Erythroblast (primary cell): ENCODE measurements around the gene TMEM63A.
"Not testable (repeated sequence)": the region's sequence is repeated elsewhere in the genome, so short reads cannot be mapped to it uniquely, and the experiment has no call there.

Experiments used
- DNase-seq, 2 experiments: peaks; one replicate each; lab custom pipeline; 2025; lab: John Stamatoyannopoulos, UW
- GATA1 ChIP-seq: IDR thresholded peaks from 2 replicates; pipeline ENCODE4 v1.6.1; 2011; ENCODE audit warnings: low read depth, mild to moderate bottlenecking, control low read depth, low read length, moderate library complexity
- POLR2A ChIP-seq: IDR thresholded peaks from 2 replicates; pipeline ENCODE4 v1.6.1; 2011; ENCODE audit warnings: mild to moderate bottlenecking, low read length

Gene TMEM63A

DNA sequence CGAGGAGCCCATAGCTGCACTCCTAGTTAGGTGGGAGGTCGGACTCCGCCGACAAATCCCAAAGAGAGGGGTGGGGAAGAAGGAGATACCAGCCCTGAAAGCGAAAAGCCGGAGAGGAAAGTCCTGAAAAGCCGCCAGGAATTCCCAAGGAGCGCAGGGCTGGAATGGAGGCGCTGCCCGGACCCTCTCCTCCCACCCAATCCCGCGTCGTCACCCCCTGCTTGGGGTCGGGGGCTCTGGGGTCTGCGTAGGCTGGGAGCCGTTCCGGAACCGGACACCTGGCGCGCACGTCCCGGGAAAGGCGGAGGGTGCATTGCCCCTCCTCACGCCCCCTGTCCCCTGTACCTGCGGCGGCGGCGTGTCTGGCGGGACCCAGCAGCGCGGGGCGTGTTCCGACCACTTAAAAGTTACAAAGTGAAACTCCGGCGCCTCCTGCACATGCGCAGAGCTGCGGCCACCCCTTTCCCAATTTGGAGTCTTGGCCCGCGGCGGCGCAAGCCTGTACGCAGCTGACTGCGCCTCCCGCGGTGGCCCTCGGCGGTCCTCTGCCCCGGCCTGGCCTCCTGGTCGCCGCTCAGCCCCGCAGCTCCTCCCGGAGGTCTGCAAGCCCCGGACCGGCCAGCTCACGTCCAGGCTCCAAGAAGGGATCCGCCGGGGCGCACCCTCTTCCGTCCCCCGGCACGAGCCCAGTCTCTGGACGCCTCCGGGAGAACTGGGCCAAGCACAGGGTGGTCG, at the start of gene TMEM63A:
TMEM63A (minus strand) TSS at position 422 of the 735 bp plus-strand sequence. CDS start 4,800 bp downstream, outside the sequence.
- peak; percentile 92 to 95 for DNase-seq
- TF ChIP-seq GATA1: no peak
- TF ChIP-seq POLR2A: peak; percentile 62

DNA sequence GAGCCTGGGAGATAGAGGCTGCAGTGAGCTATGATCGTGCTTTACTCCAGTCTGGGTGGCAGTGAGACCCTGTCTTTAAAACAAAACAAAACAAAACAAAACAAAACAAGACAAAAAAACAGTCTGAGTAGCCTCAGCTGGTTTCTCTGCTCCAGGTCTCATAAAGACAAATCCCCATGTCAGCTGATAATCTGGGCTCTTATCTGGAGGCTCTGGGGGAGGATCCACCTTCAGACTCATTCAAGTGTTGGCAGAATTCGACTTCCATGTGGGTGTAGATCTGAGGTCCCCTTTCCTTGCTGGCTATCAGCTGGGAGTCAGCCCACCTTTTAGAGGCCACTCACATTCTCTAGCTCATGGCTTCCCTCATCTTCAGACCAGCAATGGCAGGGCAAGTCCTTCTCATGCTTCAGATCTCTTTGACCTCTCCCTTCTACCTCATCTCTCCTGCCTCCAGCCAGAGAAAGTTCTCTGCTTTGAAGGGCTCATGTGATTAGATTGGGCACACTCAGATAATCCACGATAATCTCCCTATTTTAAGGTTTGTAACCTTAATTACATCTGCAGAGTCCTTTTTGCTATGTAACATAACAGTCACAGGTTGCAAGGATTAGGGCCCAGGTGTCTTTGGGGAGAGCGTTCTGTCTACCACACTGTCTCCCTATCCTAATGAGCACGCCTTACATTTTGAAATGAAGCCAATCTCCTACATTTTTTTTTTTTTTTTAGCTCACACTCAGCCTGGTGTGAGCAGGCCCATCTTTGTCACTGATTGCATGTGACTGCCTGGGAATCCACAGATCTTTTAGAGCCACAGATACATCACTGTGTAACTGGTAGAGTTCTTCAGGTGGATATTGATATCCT, 49.3 kb upstream of the TMEM63A start:
- no peak for TF ChIP-seq GATA1
- TF ChIP-seq POLR2A: no peak
- peak; percentile 75 to 85 for DNase-seq

DNA sequence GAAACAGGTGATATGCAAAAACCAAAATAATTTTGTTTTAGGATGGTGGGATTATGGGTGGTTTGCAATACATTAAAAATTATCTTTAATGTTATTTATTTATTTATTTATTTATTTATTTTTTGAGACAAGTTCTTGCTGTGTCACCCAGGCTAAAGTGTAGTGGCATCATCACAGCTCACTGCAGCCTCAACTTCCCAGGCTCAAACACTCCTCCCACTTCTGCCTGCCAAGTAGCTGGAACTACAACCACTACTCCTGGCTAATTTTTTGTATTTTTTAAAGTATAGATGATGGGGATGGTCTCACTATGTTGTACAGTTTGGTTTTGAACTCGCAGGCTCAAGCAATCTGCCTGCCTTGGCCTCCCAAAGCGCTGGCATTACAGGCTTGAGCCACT, 48.4 kb upstream of the TMEM63A start:
- DNase-seq: peak; percentile 33 to 52
- TF ChIP-seq GATA1 (no peak), POLR2A (no peak)

DNA sequence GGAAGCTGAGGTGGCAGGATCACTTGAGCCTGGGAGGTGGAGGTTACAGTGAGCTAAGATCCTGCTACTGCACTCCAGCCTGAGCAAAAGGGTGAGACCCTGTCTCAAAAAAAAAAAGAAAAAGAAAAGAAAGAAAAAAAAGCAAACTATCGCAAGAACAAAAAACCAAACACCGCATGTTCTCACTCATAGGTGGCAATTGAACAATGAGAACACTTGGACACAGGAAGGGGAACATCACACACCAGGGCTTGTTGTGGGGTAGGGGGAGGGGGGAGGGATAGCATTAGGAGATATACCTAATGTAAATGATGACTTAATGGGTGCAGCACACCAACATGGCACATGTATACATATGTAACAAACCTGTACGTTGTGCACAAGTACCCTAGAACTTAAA, 47.3 kb upstream of the TMEM63A start:
- DNase-seq: not testable (repeated sequence)

DNA sequence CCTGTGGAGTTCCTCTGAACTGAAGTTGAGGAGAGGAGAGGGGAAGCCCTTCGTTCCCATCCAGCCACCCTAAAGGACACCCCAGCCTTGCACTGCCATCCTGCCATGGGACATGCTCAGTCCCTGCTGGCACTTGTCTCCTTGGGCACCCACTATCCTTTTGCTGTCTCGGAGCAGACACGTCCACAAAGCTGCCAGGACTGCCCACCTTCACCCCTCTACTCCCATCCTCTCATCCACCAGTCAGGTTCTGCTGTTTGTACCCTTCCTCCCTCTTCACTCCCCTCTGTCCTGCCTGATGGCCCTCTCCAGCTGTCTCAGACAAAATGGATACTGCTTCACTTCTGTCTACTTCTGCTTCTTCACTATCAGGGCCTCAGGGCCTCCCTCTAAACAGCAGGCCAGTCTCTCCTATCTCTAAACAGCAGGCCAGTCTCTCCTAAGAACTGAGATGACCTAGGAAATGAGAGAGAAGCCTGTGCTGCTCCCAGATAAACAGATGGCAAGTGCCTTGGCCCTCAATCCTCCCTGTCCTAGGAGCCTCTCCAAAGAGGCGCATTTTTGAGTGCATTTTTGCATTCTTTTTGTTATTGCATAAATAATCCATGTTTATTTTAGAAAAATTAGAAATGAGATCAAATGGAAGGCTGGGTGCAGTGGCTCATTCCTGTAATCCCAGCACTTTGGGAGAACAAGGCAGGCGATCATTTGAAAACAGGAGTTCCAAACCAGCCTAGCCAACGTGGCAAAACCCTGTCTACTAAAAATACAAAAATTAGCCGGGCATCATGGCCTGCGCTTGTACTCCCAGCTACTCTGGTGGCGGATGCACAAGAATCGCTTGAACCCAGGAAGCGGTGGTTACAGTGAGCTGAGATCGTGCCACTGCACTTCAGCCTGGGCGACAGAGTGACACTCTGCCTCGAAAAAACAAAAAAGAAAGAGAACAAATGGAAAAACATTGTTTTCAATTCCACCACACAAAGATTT, 46.3 kb upstream of the TMEM63A start:
- peak; percentile 95 to 99 for DNase-seq
- TF ChIP-seq POLR2A (peak; percentile 82), GATA1 (peak; percentile 89)

DNA sequence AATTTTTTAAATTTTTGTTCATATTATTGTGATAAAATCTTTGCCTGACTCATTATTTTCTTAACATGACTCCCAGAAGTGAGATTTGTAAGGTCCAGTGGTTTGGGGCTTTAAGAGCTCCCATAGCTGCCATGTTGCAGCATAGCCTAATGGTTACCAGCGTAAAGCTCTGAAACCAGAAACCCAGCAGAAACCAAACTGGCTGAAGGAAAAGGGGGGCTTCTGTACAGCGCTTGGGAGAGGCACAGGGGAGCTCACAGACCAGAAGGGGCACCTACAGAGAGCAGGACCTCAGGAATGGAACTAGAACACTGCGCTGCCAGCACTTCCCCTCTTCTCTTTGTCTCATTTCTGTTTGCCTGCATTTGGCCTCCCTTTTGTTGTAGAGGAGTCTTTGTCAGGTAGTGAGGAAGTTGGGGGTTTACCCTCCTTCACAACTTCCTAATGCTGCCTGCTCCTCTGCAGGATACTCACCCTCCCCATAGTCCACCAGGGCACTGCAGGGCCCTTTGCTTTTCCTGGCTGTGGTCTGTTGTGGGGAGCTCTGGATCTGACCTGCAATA, 44.5 kb upstream of the TMEM63A start:
- DNase-seq: peak; percentile 45 to 46
- TF ChIP-seq GATA1: no peak
- no peak for TF ChIP-seq POLR2A

DNA sequence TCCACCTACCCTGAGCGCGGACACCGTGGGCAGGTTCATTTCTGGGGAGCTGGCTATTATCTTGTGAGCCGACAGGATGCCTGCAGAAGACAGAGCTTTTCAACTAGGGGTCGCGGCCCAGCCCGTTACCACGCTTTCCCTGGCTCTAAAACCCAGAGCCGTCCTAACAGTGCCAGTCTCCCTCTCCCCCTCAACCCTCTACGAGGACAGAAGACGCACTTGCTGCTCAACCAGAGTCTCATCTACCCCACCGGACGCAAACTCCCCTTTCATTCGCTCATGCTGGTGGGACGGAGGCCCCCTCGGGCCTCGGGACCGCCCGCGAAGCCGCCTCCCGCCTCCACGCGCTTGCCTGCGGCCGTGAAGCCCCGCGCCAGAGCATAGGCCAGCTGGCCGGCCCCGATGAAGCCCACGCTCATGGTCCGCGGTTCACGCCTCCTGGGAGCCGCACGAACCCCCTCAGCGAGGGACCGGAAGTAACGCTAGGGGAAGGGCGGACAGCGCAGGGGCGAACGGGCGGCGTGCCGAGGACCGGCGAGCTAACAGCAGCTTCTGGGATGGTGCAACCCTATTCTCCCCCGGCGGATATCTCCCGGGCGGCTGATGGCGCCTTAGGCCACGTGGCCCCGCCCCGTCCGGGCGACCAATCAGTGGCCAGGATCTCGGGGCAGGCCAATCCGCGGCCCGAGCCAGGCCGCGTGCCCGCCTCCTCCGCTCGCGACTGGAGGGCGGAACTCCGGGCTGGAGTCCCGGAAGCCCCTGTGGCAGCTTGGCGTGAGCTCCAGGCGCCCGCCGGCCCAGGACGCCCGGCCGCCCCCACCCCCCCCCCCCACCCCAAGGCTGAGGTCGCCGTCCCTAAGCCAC, 41.7 kb upstream of the TMEM63A start, which contains the start of gene PYCR2:
PYCR2 (minus strand) TSS at position 559 of the 864 bp plus-strand sequence; CDS start at position 419, 140 bp downstream.
- TF ChIP-seq POLR2A (peak; percentile 97), GATA1 (no peak)
- DNase-seq: peak; percentile 98 to 99

DNA sequence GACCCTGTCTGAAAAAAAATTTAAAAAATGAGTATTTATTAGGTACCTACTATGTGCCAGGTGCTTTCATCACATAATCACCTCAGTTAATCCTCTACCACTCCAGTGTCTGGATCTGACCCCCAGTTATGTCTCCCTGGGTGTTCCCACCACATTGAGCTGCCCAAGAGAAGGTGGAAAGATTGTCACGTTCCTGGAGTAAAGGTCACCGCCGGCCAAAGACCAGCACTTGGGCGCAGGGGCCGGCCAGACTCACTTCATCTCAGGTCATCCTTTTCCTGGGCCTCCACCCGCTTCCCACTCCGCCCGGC, 41.2 kb upstream of the TMEM63A start:
- DNase-seq: no peak
- TF ChIP-seq POLR2A: no peak
- no peak for TF ChIP-seq GATA1

DNA sequence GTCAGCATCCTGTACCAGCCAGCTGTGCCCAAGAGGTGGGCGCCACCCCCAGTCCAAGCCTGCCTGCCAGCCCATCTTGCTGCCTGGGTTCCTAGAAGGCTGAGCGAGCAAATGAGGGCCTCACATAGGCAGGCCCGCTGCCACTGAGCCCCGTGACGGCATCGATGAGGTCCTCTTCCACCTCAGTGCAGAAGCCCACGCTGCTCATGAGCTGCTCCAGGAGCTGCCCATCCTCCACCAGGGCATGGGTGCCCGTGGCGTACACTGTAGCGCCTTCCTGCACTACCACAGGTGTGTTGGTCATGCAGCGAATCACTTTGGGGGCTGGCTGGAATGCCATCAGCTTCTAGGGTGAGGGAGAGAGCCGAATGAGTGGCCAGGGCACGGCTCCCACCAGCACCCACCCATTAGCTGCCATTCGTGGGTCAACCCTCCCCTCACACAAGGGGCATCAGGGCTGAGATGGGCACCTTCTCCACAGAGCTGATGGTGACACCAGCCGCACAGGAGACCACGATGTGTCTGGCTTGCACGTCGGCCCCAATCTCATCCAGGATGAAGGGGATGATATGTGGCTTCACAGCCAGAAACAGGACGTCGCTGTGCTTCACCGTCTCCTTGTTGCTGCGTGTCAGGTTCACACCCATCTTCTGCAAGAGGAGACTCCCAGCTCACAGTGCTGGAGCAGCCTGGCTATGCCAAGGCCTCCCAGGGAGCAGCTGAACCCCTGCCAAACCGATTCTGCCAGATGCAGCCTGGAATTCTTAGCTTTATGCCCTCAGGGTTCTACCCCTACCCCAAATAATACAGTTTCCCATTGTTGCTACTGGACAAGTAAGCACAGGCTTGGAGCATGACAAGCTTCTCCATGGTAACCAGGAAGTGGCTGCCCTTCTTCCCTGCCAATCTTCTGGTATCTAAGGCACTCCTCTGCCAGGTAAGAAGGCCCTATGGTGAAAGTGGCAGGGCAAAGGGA, 39.8 kb upstream of the TMEM63A start:
- DNase-seq: no peak
- no peak for TF ChIP-seq POLR2A

DNA sequence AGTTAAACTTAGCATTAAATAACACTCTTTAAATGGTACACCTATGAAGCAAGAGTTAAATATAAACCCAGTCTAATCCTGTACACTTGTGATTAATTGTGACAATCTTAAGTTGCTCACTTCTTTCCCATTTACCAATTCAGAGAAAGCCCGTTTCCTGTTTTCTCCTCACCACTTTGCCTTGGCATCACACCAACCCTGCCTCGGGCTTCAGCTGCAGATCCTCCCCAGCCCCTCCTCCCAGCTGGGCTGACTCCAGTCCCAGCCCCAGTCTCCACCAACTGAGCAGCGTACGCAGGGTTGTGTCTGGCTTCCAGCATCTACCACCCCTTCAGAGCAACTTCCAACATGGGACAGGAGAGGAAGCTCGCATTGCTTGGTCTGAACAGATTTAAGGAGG, 37.7 kb upstream of the TMEM63A start:
- TF ChIP-seq GATA1: no peak
- no peak for TF ChIP-seq POLR2A
- no peak for DNase-seq

DNA sequence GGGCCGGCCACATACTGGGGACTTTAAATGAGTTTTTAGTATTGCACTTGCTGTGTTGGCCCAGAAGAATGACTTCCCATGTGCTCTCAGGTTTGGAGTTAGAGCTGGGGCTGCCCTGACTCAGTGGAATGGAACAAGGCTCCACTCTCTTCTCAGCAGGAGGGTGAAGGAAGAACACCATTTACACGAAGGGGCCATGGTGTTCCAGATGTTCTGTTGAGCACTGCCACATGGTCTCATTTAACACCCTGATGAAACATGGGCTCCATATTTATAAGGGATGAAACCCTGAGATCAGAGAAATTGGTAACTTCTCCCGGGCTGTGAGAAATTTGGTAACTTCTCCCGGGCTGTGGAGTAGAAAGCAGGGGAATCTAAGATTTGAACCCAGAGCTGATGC, 36.1 kb upstream of the TMEM63A start:
- no peak for DNase-seq
- TF ChIP-seq POLR2A (no peak), GATA1 (no peak)
